ENCODE results near the gene TTBK1.

DNA sequence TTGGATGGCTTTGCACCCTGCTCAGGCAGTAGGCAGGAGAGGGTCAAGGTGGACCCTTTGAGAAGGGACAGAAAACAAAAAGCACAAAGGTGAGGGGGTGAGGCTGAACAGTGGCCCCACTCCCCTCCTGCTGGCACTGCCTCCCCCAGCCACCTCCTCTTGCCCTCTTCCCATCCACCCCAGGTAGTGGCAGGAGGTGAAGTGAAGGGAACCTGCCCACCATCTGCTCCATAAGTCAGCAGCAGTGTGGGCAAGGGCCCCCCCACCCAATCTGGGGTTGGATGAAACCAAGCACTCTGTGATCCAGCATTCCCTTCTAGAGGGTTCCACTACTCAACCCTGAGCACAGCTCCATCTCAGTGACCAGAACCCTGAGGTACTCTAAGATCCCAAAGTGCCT lies 28.7 kb downstream of the TTBK1 start:
- TF ChIP-seq CTCF (IDR thresholded peaks at IDR 0.05) (no peak), POLR2A (IDR thresholded peaks at IDR 0.05) (no peak)

Measured in Peyer's patch (tissue), 4 donors.